HepG2 (cell line): Measurements from ENCODE around the gene CD6. TPM values are rescaled to one million over a fixed set of nuclear protein-coding genes. Genes with fewer than 3 reads are reported as not detected.

Experiments
- CREM ChIP-seq, 2 experiments: sonication (generic) in 1 of 2; formaldehyde crosslinking in 1 of 2; IDR thresholded peaks; 2 replicates each; pipeline versions ENCODE4 v1.4.0 to v1.6.1; 2016 to 2020; ENCODE audit warnings: antibody characterized with exemption in 1 of 2, mild to moderate bottlenecking in 1 of 2, missing genetic modification reagents in 1 of 2
- SP2 ChIP-seq: sonication (generic); formaldehyde crosslinking; IDR thresholded peaks from 2 replicates; pipeline ENCODE4 v1.5.1; 2020; ENCODE audit warnings: mild to moderate bottlenecking, missing genetic modification reagents
- ZFY ChIP-seq: sonication (generic); formaldehyde crosslinking; IDR thresholded peaks from 2 replicates; pipeline ENCODE4 v1.4.0; 2020; ENCODE audit warnings: missing genetic modification reagents
- ZMYM4 ChIP-seq: sonication (generic); formaldehyde crosslinking; IDR thresholded peaks from 2 replicates; pipeline ENCODE4 v1.8.1; 2023; ENCODE audit warnings: mild to moderate bottlenecking, missing genetic modification reagents
- ZNF546 ChIP-seq: sonication (generic); formaldehyde crosslinking; conservative IDR thresholded peaks from 2 replicates; pipeline ENCODE4 v1.8.1; 2023; ENCODE audit warnings: mild to moderate bottlenecking, missing genetic modification reagents
- polyA plus RNA-seq, 8 experiments: library from polyadenylated mRNA; depleted of rRNA in 3 of 8; stranded (reverse) in 7 of 8; unstranded in 1 of 8; fragments of >200 nt; fragmentation: Illumina TruSeq in 4 of 8; extraction: Trizol in 4 of 8; gene quantifications; 2 replicates each; pipeline versions ENCODE4 v1.2.1 to v1.2.3, GENCODE V29; 2011 to 2016; ENCODE audit warnings: low read depth in 4 of 8, missing spikeins in 1 of 8, mixed read lengths in 1 of 8; ENCODE audit not compliant: insufficient read depth in 1 of 8
- total RNA-seq, 5 experiments: library from RNA; depleted of rRNA; stranded (reverse); fragments of >200 nt; fragmentation: Illumina TruSeq; extraction: Trizol; gene quantifications; 2 replicates each; pipeline ENCODE4 v1.2.3, GENCODE V29; 2016; ENCODE audit warnings: low read depth in 1 of 5
- TF ChIP-seq, protein P1 (sequence below): sonication (generic); formaldehyde crosslinking; IDR thresholded peaks from one replicate; pipeline ENCODE4 v1.5.1; 2020; ENCODE audit warnings: mild to moderate bottlenecking, missing genetic modification reagents; ENCODE audit errors: not compliant biosample characterization
- TF ChIP-seq, protein P2 (sequence below): sonication (generic); formaldehyde crosslinking; IDR thresholded peaks from 2 replicates; pipeline ENCODE4 v1.8.0; 2023; ENCODE audit warnings: mild to moderate bottlenecking, missing genetic modification reagents

CD6 gene
- total and polyA plus RNA-seq, 2 of the 13 experiments (the other 11 are each of a cell fraction or from before 2014, with no cell fraction given), result not detected

DNA sequence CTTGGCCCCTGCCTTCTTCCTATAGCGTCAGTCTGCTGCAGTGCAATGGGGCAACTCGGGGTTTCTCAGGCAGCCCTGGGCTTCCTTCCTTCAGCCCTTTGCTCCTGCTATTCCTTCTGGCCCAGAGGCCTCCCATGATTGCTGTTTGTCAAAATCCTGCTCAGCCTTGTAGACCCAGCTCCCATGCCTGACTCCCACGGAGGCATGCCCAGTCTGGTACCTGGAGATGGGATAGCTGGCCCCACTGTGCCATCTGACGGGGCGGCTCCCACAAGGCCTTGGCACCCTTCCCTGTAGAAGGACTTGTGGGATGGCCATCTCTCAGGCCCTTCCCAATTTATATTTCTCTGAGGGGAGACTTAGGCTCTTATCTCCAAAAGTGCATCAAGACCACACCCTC, 590 bp upstream of the CD6 start (continued):
- TF ChIP-seq, protein P1, sequence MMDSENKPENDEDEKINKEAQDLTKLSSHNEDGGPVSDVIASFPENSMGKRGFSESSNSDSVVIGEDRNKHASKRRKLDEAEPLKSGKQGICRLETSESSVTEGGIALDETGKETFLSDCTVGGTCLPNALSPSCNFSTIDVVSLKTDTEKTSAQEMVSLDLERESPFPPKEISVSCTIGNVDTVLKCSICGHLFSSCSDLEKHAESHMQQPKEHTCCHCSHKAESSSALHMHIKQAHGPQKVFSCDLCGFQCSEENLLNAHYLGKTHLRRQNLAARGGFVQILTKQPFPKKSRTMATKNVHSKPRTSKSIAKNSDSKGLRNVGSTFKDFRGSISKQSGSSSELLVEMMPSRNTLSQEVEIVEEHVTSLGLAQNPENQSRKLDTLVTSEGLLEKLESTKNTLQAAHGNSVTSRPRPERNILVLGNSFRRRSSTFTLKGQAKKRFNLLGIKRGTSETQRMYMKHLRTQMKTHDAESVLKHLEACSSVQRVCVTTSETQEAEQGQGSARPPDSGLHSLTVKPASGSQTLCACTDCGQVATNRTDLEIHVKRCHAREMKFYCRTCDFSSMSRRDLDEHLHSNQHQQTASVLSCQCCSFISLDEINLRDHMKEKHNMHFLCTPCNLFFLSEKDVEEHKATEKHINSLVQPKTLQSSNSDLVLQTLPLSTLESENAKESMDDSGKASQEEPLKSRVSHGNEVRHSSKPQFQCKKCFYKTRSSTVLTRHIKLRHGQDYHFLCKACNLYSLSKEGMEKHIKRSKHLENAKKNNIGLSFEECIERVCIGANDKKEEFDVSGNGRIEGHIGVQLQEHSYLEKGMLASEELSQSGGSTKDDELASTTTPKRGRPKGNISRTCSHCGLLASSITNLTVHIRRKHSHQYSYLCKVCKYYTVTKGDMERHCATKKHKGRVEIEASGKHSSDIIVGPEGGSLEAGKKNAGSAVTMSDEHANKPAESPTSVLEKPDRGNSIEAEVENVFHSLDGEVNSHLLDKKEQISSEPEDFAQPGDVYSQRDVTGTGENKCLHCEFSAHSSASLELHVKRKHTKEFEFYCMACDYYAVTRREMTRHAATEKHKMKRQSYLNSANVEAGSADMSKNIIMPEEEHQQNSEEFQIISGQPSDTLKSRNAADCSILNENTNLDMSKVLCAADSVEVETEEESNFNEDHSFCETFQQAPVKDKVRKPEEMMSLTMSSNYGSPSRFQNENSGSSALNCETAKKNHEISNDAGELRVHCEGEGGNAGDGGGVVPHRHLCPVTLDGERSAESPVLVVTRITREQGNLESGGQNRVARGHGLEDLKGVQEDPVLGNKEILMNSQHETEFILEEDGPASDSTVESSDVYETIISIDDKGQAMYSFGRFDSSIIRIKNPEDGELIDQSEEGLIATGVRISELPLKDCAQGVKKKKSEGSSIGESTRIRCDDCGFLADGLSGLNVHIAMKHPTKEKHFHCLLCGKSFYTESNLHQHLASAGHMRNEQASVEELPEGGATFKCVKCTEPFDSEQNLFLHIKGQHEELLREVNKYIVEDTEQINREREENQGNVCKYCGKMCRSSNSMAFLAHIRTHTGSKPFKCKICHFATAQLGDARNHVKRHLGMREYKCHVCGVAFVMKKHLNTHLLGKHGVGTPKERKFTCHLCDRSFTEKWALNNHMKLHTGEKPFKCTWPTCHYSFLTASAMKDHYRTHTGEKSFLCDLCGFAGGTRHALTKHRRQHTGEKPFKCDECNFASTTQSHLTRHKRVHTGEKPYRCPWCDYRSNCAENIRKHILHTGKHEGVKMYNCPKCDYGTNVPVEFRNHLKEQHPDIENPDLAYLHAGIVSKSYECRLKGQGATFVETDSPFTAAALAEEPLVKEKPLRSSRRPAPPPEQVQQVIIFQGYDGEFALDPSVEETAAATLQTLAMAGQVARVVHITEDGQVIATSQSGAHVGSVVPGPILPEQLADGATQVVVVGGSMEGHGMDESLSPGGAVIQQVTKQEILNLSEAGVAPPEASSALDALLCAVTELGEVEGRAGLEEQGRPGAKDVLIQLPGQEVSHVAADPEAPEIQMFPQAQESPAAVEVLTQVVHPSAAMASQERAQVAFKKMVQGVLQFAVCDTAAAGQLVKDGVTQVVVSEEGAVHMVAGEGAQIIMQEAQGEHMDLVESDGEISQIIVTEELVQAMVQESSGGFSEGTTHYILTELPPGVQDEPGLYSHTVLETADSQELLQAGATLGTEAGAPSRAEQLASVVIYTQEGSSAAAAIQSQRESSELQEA (CRISPR knock-in tag), result no peak
- TF ChIP-seq SP2 (CRISPR knock-in tag), result no peak
- no peak for TF ChIP-seq CREM (IDR thresholded peaks at IDR 0.05)
- TF ChIP-seq CREM (CRISPR knock-in tag; IDR thresholded peaks at IDR 0.05), result no peak
- no peak for TF ChIP-seq ZMYM4 (CRISPR knock-in tag)
- TF ChIP-seq ZNF546 (CRISPR knock-in tag), result no peak
- TF ChIP-seq ZFY (CRISPR knock-in tag), result no peak
- TF ChIP-seq, protein P2, sequence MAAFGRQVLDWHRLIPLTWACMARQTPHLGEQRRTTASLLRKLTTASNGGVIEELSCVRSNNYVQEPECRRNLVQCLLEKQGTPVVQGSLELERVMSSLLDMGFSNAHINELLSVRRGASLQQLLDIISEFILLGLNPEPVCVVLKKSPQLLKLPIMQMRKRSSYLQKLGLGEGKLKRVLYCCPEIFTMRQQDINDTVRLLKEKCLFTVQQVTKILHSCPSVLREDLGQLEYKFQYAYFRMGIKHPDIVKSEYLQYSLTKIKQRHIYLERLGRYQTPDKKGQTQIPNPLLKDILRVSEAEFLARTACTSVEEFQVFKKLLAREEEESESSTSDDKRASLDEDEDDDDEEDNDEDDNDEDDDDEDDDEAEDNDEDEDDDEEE (CRISPR knock-in tag), result no peak
